ENCODE measurements around the gene TIMM17B. TPM values are rescaled to one million over a fixed set of nuclear protein-coding genes. Genes with fewer than 3 reads are reported as not detected.

Gene TIMM17B
- total RNA-seq, 1 experiment from 2014 or later: 86.1 TPM

- intact Hi-C loops (cut with micrococcal nuclease; ENCODE audit: unreplicated experiment): no loop called here
- no peak for DNase-seq
- BruUV-seq (replicated peaks): no TSS peak
- H3K9me3 Mint-ChIP-seq (ENCODE audit: low read depth, unreplicated experiment): no peaks in the 10 kb centered on the region
- H3K36me3 Mint-ChIP-seq (ENCODE audit: insufficient read depth, unreplicated experiment): peaks cover 39% of the 10 kb centered on the region
- H3K4me3 Mint-ChIP-seq (ENCODE audit: low read depth, unreplicated experiment): no peak overlapping the region
- no peak overlapping the region for H3K27ac Mint-ChIP-seq (ENCODE audit: unreplicated experiment)
- CTCF ChIA-PET: no interaction called here
- no peaks in the 10 kb centered on the region for H3K27me3 Mint-ChIP-seq (ENCODE audit: unreplicated experiment)
- TF ChIP-seq CTCF (IDR thresholded peaks at IDR 0.05; ENCODE audit: unreplicated experiment): no peak
- no peaks in the 10 kb centered on the region for H3K4me1 Mint-ChIP-seq (ENCODE audit: low read depth, unreplicated experiment)
Observed at GRCh38 chrX:48936429-48937053, 39.0 kb upstream of the TIMM17B start.

GRCh38 chrX:48935301-48935670 is 37.7 kb upstream of the TIMM17B start:
- CTCF ChIA-PET: no interaction called here
- intact Hi-C loops (cut with micrococcal nuclease; ENCODE audit: unreplicated experiment): no loop called here
- Mint-ChIP-seq H3K27me3 (ENCODE audit: unreplicated experiment) (no peaks in the 10 kb centered on the region), H3K9me3 (ENCODE audit: low read depth, unreplicated experiment) (no peaks in the 10 kb centered on the region), H3K4me1 (ENCODE audit: low read depth, unreplicated experiment) (no peaks in the 10 kb centered on the region), H3K36me3 (ENCODE audit: insufficient read depth, unreplicated experiment) (peaks cover 37% of the 10 kb centered on the region), H3K4me3 (ENCODE audit: low read depth, unreplicated experiment) (no peak overlapping the region), H3K27ac (ENCODE audit: unreplicated experiment) (no peak overlapping the region)
- no peak for TF ChIP-seq CTCF (IDR thresholded peaks at IDR 0.05; ENCODE audit: unreplicated experiment)
- no peak for DNase-seq
- no TSS peak for BruUV-seq (replicated peaks)

- H3K36me3 Mint-ChIP-seq (ENCODE audit: insufficient read depth, unreplicated experiment): peaks cover 33% of the 10 kb centered on the region
- H3K4me1 Mint-ChIP-seq (ENCODE audit: low read depth, unreplicated experiment): no peaks in the 10 kb centered on the region
- intact Hi-C loops (cut with micrococcal nuclease; ENCODE audit: unreplicated experiment): no loop called here
- no TSS peak for BruUV-seq (replicated peaks)
- no peaks in the 10 kb centered on the region for H3K27me3 Mint-ChIP-seq (ENCODE audit: unreplicated experiment)
- DNase-seq: no peak
- H3K4me3 Mint-ChIP-seq (ENCODE audit: low read depth, unreplicated experiment): no peak overlapping the region
- no peaks in the 10 kb centered on the region for H3K9me3 Mint-ChIP-seq (ENCODE audit: low read depth, unreplicated experiment)
- H3K27ac Mint-ChIP-seq (ENCODE audit: unreplicated experiment): no peak overlapping the region
- no peak for TF ChIP-seq CTCF (IDR thresholded peaks at IDR 0.05; ENCODE audit: unreplicated experiment)
- CTCF ChIA-PET: no interaction called here
Observed at GRCh38 chrX:48934581-48935300, 37.2 kb upstream of the TIMM17B start.

GRCh38 chrX:48933757-48934156 is 36.2 kb upstream of the TIMM17B start:
- CTCF ChIA-PET: no interaction called here
- no peak for DNase-seq
- intact Hi-C loops (cut with micrococcal nuclease; ENCODE audit: unreplicated experiment): no loop called here
- H3K4me1 Mint-ChIP-seq (ENCODE audit: low read depth, unreplicated experiment): no peaks in the 10 kb centered on the region
- no peak overlapping the region for H3K27ac Mint-ChIP-seq (ENCODE audit: unreplicated experiment)
- BruUV-seq (replicated peaks): no TSS peak
- H3K9me3 Mint-ChIP-seq (ENCODE audit: low read depth, unreplicated experiment): no peaks in the 10 kb centered on the region
- peaks cover 29% of the 10 kb centered on the region for H3K36me3 Mint-ChIP-seq (ENCODE audit: insufficient read depth, unreplicated experiment)
- no peak for TF ChIP-seq CTCF (IDR thresholded peaks at IDR 0.05; ENCODE audit: unreplicated experiment)
- H3K4me3 Mint-ChIP-seq (ENCODE audit: low read depth, unreplicated experiment): no peak overlapping the region
- H3K27me3 Mint-ChIP-seq (ENCODE audit: unreplicated experiment): no peaks in the 10 kb centered on the region
